Caco-2 (cell line): ENCODE measurements around the gene WDR73. TPM values are rescaled to one million over a fixed set of nuclear protein-coding genes. Genes with fewer than 3 reads are reported as not detected.
"Not testable (repeated sequence)": the region's sequence is repeated elsewhere in the genome, so short reads cannot be mapped to it uniquely, and the experiment has no call there.

Experiments
- BruUV-seq: library from RNA; stranded (reverse); fragments of 400-500 nt; replicated peaks from 2 replicates; lab custom pipeline; 2021; lab: Mats Ljungman, UMichigan
- CTCF ChIA-PET: fragments of 300-600 bp; sonication (Branson Sonifier 250); formaldehyde crosslinking; loops from one replicate; lab custom pipeline; 2022; ENCODE audit warnings: antibody characterized with exemption; lab: Charles Lee
- POLR2A ChIA-PET: fragments of 300-600 bp; sonication (Branson Sonifier 250); formaldehyde crosslinking; loops from one replicate; lab custom pipeline; 2022; ENCODE audit warnings: antibody characterized with exemption; lab: Charles Lee
- DNase-seq, 2 experiments: peaks; one replicate each; pipeline versions ENCODE4 v3.0.0 to v3.0.0-alpha.2; 2020 to 2022
- H3K27me3 ChIP-seq: replicated peaks from 2 replicates; pipeline ENCODE4 v1.6.0; 2011; ENCODE audit warnings: low read length; ENCODE audit not compliant: control insufficient read depth, insufficient read depth
- H3K36me3 ChIP-seq: 2 replicates; pipeline ENCODE4 v1.5.1; 2011; ENCODE audit warnings: low read length; ENCODE audit not compliant: control insufficient read depth, insufficient read depth
- H3K4me1 ChIP-seq: fragments of 250-450 bp; sonication (Bioruptor Pico); 2 replicates; pipeline ENCODE4 v1.5.1; 2020; ENCODE audit warnings: mild to moderate bottlenecking
- H3K4me3 ChIP-seq: 2 replicates; pipeline ENCODE4 v1.5.1; 2011; ENCODE audit warnings: low read depth, mild to moderate bottlenecking, control low read depth, low read length
- H3K9me3 ChIP-seq: fragments of 250-450 bp; sonication (Bioruptor Pico); 2 replicates; pipeline ENCODE4 v1.5.1; 2020; ENCODE audit warnings: mild to moderate bottlenecking, moderate library complexity
- H3K27ac Mint-ChIP-seq: one replicate; pipeline ENCODE4 v1.8.0; 2022; ENCODE audit warnings: mixed read lengths; ENCODE audit not compliant: unreplicated experiment
- H3K27me3 Mint-ChIP-seq: one replicate; pipeline ENCODE4 v1.8.0; 2022; ENCODE audit warnings: mixed read lengths; ENCODE audit not compliant: insufficient read depth, unreplicated experiment
- H3K36me3 Mint-ChIP-seq: one replicate; pipeline ENCODE4 v1.8.0; 2022; ENCODE audit warnings: mild to moderate bottlenecking, mixed read lengths; ENCODE audit not compliant: insufficient read depth, unreplicated experiment
- H3K4me1 Mint-ChIP-seq: one replicate; pipeline ENCODE4 v1.8.0; 2022; ENCODE audit warnings: low read depth, mixed read lengths; ENCODE audit not compliant: unreplicated experiment
- H3K4me3 Mint-ChIP-seq: one replicate; pipeline ENCODE4 v1.8.0; 2022; ENCODE audit warnings: mild to moderate bottlenecking, moderate library complexity, mixed read lengths; ENCODE audit not compliant: unreplicated experiment
- H3K9me3 Mint-ChIP-seq: one replicate; pipeline ENCODE4 v1.8.0; 2022; ENCODE audit warnings: mixed read lengths; ENCODE audit not compliant: unreplicated experiment
- CTCF ChIP-seq, 2 experiments: fragments of 200-600 bp in 1 of 2; IDR thresholded peaks; 1 replicate in 1 of 2; 2 replicates in 1 of 2; pipeline versions ENCODE4 v1.5.1 to v1.8.0; 2011 to 2022; ENCODE audit warnings: antibody characterized with exemption in 1 of 2, control low read depth in 1 of 2, inconsistent platforms in 1 of 2, low read depth in 1 of 2, low read length in 1 of 2, mild to moderate bottlenecking in 1 of 2, moderate library complexity in 1 of 2; ENCODE audit not compliant: insufficient read depth in 1 of 2, severe bottlenecking in 1 of 2, unreplicated experiment in 1 of 2
- intact Hi-C: fragments of 100-400 bp; cut with micrococcal nuclease; formaldehyde crosslinking; loops from one replicate; pipeline ENCODE4 v1.10.0; 2022; ENCODE audit not compliant: unreplicated experiment
- total RNA-seq: library from RNA; stranded (reverse); gene quantifications from 2 replicates; pipeline ENCODE4 v1.2.3, GENCODE V29; 2022

WDR73 gene
- total RNA-seq, 1 experiment from 2014 or later, result 32.7 TPM

GRCh38 chr15:84690342-84690741, 36.3 kb upstream of the WDR73 start:
- Histone ChIP-seq H3K36me3 (no peaks in the 10 kb centered on the region), H3K27me3 (no peaks in the 10 kb centered on the region), H3K4me1 (no peaks in the 10 kb centered on the region), H3K9me3 (no peaks in the 10 kb centered on the region), H3K4me3 (no peak overlapping the region)
- Mint-ChIP-seq H3K27ac (no peak overlapping the region), H3K4me3 (no peak overlapping the region), H3K9me3 (no peaks in the 10 kb centered on the region), H3K27me3 (no peaks in the 10 kb centered on the region), H3K4me1 (no peaks in the 10 kb centered on the region), H3K36me3 (peaks cover 52% of the 10 kb centered on the region)
- BruUV-seq, result no TSS peak
- intact Hi-C loops, result no loop called here
- no peak for DNase-seq
- no peak for TF ChIP-seq CTCF (IDR thresholded peaks at IDR 0.05; ENCODE audit: insufficient read depth in 1 of 2, low read depth in 1 of 2, low read length in 1 of 2, severe bottlenecking in 1 of 2, unreplicated experiment in 1 of 2)
- POLR2A ChIA-PET, result no interaction called here
- CTCF ChIA-PET, result no interaction called here

GRCh38 chr15:84689858-84690257, 35.8 kb upstream of the WDR73 start:
- DNase-seq, result no peak
- peaks cover 57% of the 10 kb centered on the region for H3K36me3 Mint-ChIP-seq
- no peaks in the 10 kb centered on the region for H3K9me3 Mint-ChIP-seq
- H3K4me1 ChIP-seq, result no peaks in the 10 kb centered on the region
- CTCF ChIA-PET, result no interaction called here
- no peak overlapping the region for H3K27ac Mint-ChIP-seq
- H3K9me3 ChIP-seq, result no peaks in the 10 kb centered on the region
- H3K4me1 Mint-ChIP-seq, result no peaks in the 10 kb centered on the region
- H3K36me3 ChIP-seq, result no peaks in the 10 kb centered on the region
- intact Hi-C loops, result no loop called here
- H3K27me3 Mint-ChIP-seq, result no peaks in the 10 kb centered on the region
- no peak overlapping the region for H3K4me3 ChIP-seq
- H3K27me3 ChIP-seq, result no peaks in the 10 kb centered on the region
- no peak overlapping the region for H3K4me3 Mint-ChIP-seq
- POLR2A ChIA-PET, result no interaction called here
- BruUV-seq, result no TSS peak
- TF ChIP-seq CTCF (IDR thresholded peaks at IDR 0.05; ENCODE audit: insufficient read depth in 1 of 2, low read depth in 1 of 2, low read length in 1 of 2, severe bottlenecking in 1 of 2, unreplicated experiment in 1 of 2), result no peak

GRCh38 chr15:84686446-84686845, 32.4 kb upstream of the WDR73 start:
- H3K27me3 Mint-ChIP-seq, CTCF ChIA-PET, H3K27ac Mint-ChIP-seq, H3K36me3 ChIP-seq, H3K4me3 Mint-ChIP-seq, H3K9me3 ChIP-seq, H3K4me1 Mint-ChIP-seq, DNase-seq, H3K4me3 ChIP-seq, H3K9me3 Mint-ChIP-seq, H3K27me3 ChIP-seq, H3K4me1 ChIP-seq, BruUV-seq, POLR2A ChIA-PET, intact Hi-C loops: not testable (repeated sequence)
- peaks cover 74% of the 10 kb centered on the region for H3K36me3 Mint-ChIP-seq

- intact Hi-C loops, result no loop called here
- ChIA-PET POLR2A (no interaction called here), CTCF (interaction anchor here (0.7 kb wide), 1 partner anchor 24 kb away, joined by 7 read pairs; no protein-coding TSS in a partner anchor)
- H3K4me3 Mint-ChIP-seq, result no peak overlapping the region
- BruUV-seq, result no TSS peak
- no peaks in the 10 kb centered on the region for H3K9me3 ChIP-seq
- H3K36me3 ChIP-seq, result no peaks in the 10 kb centered on the region; the same call in 1 of the 2 replicates
- H3K4me3 ChIP-seq, result no peak overlapping the region
- TF ChIP-seq CTCF (IDR thresholded peaks at IDR 0.05; ENCODE audit: insufficient read depth in 1 of 2, low read depth in 1 of 2, low read length in 1 of 2, severe bottlenecking in 1 of 2, unreplicated experiment in 1 of 2), result no peak
- H3K4me1 ChIP-seq, result no peaks in the 10 kb centered on the region
- no peaks in the 10 kb centered on the region for H3K4me1 Mint-ChIP-seq
- no peaks in the 10 kb centered on the region for H3K27me3 Mint-ChIP-seq
- no peaks in the 10 kb centered on the region for H3K9me3 Mint-ChIP-seq
- H3K27ac Mint-ChIP-seq, result no peak overlapping the region
- no peak for DNase-seq
- H3K36me3 Mint-ChIP-seq, result peaks cover 71% of the 10 kb centered on the region
- H3K27me3 ChIP-seq, result no peaks in the 10 kb centered on the region
Measured at GRCh38 chr15:84685304-84685703, 31.2 kb upstream of the WDR73 start.
